Measurements from ENCODE around the gene EVC.
"Not testable (repeated sequence)": the region's sequence is repeated elsewhere in the genome, so short reads cannot be mapped to it uniquely, and the experiment has no call there.

EVC gene

GRCh38 chr4:5839332-5839731, 128.3 kb downstream of the EVC start:
- DNase-seq (ENCODE audit: low read depth in 4 of 4, low spot score in 1 of 4), result no peak

DNA sequence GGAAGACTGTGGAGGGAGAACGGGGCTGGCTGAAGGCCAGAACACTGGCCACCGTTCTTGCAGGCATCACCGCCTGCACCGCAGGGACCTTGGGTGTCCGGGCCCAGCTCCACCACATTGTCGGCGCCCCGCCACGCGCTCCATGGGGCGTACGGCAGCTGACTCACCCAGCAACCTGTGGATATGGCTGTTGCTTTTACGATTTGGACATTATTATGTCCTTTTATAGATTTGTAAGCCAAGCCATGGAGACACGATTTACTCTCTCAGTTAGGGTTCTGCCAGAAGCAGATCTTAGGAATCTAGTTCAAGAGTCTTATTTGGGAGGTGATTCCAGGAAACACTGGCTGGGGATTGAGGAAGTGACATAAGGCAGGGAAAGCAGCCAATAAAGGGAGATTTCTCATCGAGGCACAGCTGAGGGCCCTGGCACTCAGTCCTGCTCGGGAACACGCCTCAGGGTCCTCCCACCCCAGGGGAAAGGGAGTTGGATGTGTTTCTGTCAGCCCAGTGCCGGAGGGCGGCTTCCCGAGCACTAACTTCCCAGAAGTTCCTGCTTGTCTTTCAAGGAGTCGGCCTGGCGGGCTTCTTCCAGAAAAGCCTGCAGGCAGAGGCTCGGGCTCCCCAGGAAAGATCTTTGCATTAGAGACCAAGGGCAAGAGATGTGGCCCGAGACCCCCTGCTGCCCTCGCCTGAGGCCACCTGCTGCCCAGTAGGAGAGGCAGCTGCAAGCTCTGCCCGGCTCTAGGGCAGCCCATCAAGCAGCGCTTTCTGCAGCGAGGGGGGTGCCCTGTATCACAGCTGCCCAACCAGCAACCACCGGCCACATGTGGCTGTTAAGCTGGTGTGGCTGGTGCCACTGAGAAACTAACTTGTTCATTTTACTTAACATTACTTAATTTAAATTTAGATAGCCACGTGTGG, 129.0 kb downstream of the EVC start:
- DNase-seq (ENCODE audit: low read depth in 4 of 4, low spot score in 1 of 4), result no peak

- no peak for DNase-seq (ENCODE audit: low read depth in 4 of 4, low spot score in 1 of 4)
These were observed 131.5 kb downstream of the EVC start for GRCh38 chr4:5842456-5842855.

DNA sequence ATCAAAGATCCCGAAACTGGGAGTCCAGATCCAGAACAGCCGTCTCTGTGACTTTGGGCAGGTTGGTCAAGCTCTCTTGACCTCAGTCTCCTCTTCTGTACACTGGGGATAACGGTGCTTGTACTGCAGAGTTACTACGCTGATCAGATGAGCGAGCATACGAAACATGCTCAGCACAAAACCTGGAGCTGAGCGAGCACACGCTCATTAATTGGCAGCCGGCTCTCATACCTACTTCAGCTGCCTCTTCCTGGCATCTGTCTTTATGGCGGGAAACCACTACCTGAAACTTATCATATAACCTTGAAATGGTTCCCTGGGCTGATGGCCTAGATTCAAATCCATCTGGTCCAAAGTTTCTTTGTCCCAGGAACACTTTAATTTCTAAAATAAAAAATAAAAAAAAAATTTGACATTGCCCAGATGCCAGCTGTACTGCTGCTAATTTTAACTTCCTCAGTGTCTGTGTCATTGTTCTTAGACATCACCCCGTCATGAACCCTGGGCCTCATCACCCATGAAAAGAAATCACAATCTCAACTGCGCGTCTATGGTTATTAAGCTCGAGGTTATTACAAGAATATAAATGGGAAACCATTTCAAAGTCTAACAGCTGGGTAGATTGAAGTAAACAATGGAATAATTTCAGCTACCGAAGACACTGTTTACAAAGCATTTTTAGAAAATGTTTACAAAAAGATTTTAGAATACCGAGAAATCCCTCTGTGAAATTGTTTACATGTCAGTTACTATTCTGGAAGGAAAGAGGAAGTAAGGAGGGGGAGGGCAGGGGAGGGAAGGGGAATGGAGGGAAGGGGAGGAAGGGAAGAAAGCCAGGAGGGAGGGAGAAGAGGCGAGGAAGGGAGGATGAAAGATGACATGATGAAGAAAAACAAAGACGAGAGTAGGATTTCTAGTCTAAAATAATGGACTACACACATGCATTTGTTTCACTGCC, 132.9 kb downstream of the EVC start:
- no peak for DNase-seq (ENCODE audit: low read depth in 4 of 4, low spot score in 1 of 4)

GRCh38 chr4:5845035-5845905, 134.3 kb downstream of the EVC start:
- no peak for DNase-seq (ENCODE audit: low read depth in 4 of 4, low spot score in 1 of 4)

DNA sequence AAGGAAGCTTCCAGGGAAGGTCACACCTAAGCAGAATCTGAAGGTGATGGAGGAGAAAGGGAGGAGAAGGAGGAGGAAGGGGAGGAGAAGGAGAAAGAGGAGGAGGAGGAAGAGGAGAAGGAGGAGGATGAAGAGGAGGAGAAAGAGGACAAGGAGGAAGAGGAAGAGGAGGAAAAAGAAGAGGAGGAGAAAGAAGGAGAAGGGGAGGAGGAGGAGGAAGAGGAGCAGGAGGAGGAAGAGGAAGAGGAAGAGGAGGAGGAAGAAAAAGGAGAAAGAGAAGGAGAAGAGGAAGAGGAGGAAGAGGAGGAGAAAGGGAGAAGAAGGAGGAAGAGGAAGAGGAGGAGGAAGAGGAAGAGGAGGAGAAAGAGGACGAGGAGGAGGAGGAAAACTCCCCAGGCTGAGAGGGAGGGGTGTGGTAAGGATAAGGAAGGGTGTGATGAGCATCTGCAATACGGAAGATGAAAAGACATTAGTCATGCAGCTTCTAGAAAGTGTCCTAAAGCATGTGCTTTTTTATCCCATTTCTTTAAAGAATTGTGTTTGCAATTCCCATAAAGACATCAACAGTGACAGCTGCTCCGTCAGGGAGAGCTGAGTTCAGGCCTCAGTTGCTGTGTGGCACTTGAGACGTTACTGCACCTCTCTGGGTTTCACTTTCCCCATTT, 140.8 kb downstream of the EVC start:
- DNase-seq (ENCODE audit: low read depth in 4 of 4, low spot score in 1 of 4), result no peak

DNA sequence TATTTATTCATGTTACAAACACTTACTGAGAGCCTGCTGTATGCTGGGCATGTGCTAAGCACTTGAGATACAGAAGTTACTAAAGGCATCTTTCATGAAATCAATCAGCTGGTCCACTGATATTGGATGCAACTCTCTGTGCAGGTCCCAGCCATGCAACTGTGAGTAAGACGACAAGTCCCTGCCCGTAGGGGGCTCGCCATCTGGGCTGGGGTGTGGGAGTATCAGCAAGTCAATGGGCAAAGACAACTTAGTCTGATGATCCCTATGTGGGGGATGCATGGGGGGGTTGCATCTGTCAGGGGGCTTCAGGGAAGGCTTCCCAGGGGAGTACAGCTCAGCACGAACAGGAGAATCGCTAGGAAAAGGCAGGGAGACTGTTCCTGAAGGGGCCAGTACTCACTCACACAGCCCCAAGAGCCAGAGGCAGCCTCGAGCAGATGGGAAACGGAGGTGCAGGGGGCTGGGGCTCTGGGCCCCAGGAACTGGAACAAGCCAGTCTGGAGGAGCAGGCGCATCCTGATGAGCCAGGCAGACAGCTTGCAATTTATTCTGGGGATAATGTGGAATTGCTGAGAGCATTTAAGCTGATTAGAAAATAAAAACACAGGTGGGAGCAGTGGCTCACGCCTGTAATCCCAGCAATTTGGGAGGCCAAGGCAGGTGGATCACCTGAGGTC, 141.7 kb downstream of the EVC start:
- no peak for DNase-seq (ENCODE audit: low read depth in 4 of 4, low spot score in 1 of 4)

GRCh38 chr4:5854929-5855328, 143.9 kb downstream of the EVC start:
- no peak for DNase-seq (ENCODE audit: low read depth in 4 of 4, low spot score in 1 of 4)

GRCh38 chr4:5856362-5856761, 145.4 kb downstream of the EVC start:
- DNase-seq (ENCODE audit: low read depth in 4 of 4, low spot score in 1 of 4), result not testable (repeated sequence)

- no peak for DNase-seq (ENCODE audit: low read depth in 4 of 4, low spot score in 1 of 4)
These were observed 146.2 kb downstream of the EVC start for GRCh38 chr4:5857199-5857598.

DNA sequence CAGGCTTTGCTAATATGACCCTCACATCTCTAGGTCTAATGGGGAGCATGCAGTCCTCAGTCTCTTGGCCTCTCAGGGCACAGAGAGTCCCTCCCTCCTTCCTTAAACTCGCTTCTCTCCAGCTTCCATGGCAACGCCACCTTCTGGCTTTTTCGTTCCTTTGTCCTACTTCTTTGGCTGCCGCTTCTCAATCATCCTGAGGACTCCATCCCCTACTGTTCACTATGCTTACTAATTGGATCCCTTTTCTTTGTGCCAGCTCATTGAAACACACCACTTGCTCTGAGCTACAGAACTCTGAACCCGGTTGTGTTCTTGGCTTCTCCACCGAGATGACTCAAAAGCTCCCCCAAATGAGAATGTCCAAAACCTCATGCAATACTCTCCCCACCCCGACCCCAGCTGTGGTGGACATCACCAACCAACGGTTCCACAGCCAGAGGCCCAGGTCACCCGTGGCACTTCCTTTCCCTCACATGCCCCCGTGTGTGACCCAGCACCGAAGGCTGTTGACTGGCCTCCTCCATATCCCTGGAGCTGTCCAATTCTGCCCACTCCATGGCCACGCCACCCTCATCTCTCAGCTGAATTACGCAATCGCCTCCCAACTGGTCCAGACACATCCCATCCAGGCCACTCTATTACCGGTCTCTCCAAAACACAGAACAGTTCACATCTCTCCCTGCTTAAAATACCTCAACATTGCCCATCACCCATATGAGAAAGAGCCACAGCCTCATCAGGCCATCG, 147.2 kb downstream of the EVC start:
- no peak for DNase-seq (ENCODE audit: low read depth in 4 of 4, low spot score in 1 of 4)

GRCh38 chr4:5863461-5864113, 152.6 kb downstream of the EVC start:
- peak in 3 of 4 experiments; percentile 11 to 55 (median 49) for DNase-seq (ENCODE audit: low read depth in 4 of 4, low spot score in 1 of 4)
